GM19351 (cell line): Measurements from ENCODE around the gene SBNO1.
"Not testable (repeated sequence)": the region's sequence is repeated elsewhere in the genome, so short reads cannot be mapped to it uniquely, and the experiment has no call there.

ENCODE experiments used
- ATAC-seq: cut with Tn5 transposase; IDR thresholded peaks from one replicate; pipeline ENCODE4 v1.9.1; 2021; ENCODE audit warnings: mild to moderate bottlenecking, moderate library complexity; ENCODE audit not compliant: unreplicated experiment

Gene SBNO1

GRCh38 chr12:123356159-123356670 is 8.4 kb downstream of the SBNO1 start:
- ATAC-seq = no peak

GRCh38 chr12:123354600-123354999 is 10.0 kb downstream of the SBNO1 start:
- ATAC-seq = no peak

GRCh38 chr12:123351349-123351748 is 13.3 kb downstream of the SBNO1 start:
- no peak for ATAC-seq

- no peak for ATAC-seq
Measured at GRCh38 chr12:123346946-123347345, 17.7 kb downstream of the SBNO1 start.

- no peak for ATAC-seq
Measured at GRCh38 chr12:123344086-123344485, 20.6 kb downstream of the SBNO1 start.

- ATAC-seq = no peak
Measured at GRCh38 chr12:123337070-123337469, 27.6 kb downstream of the SBNO1 start.

- ATAC-seq = no peak
Measured at GRCh38 chr12:123336530-123336929, 28.1 kb downstream of the SBNO1 start.

GRCh38 chr12:123335490-123335889 is 29.2 kb downstream of the SBNO1 start:
- ATAC-seq = no peak

- ATAC-seq = no peak
Measured at GRCh38 chr12:123329799-123330198, 34.8 kb downstream of the SBNO1 start.

GRCh38 chr12:123319826-123320225 is 44.8 kb downstream of the SBNO1 start:
- no peak for ATAC-seq

GRCh38 chr12:123319273-123319672 is 45.4 kb downstream of the SBNO1 start:
- no peak for ATAC-seq

- ATAC-seq = not testable (repeated sequence)
Measured at GRCh38 chr12:123313046-123313445, 51.6 kb downstream of the SBNO1 start.

- ATAC-seq = no peak
Measured at GRCh38 chr12:123306200-123306599, 58.4 kb downstream of the SBNO1 start.

- no peak for ATAC-seq
Measured at GRCh38 chr12:123305136-123305535, 59.5 kb downstream of the SBNO1 start.

GRCh38 chr12:123293178-123293760 is 71.4 kb downstream of the SBNO1 start:
- no peak for ATAC-seq

- no peak for ATAC-seq
Measured at GRCh38 chr12:123289911-123290310, 74.7 kb downstream of the SBNO1 start.

- no peak for ATAC-seq
Measured at GRCh38 chr12:123288751-123289346, 75.8 kb downstream of the SBNO1 start.

GRCh38 chr12:123286652-123287373 is 77.8 kb downstream of the SBNO1 start:
- no peak for ATAC-seq

- no peak for ATAC-seq
Measured at GRCh38 chr12:123284669-123285068, 80.0 kb downstream of the SBNO1 start.

- no peak for ATAC-seq
Measured at GRCh38 chr12:123283461-123283860, 81.2 kb downstream of the SBNO1 start.

GRCh38 chr12:123282111-123282510 is 82.5 kb downstream of the SBNO1 start:
- no peak for ATAC-seq

- no peak for ATAC-seq
Measured at GRCh38 chr12:123280971-123281370, 83.7 kb downstream of the SBNO1 start.
